ENCODE measurements around the gene VAPB. TPM values are rescaled to one million over a fixed set of nuclear protein-coding genes. Genes with fewer than 3 reads are reported as not detected.

The VAPB gene
- total RNA-seq, 1 experiment from 2014 or later = 51.1 TPM

DNA sequence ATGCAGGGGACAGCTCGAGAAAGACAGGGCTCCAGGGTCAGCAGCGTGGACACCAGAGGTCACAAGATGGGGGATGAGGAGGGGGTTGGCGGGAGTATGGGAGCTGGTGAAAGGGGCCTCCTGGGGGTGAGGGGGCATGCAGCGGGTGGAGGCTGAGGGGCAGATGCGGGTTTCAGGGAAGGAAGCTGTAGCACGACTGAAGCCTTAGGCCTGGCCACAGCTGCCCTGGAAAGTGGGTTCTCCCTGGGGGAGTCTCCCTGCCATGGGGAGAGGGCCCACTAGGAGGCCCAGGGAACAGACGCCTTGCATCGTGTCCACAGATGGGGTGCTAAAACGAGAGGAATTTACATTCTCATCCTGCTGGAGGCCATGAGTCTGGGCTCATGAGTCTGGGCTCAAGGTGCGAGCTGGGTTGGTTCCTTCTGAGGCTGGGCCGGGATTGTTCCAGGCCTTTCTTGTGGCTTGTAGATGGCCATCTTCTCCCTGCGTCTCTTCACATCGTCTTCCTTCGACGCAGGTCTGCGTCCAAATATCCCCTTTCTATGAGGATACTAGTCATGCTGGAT is 108.1 kb downstream of the VAPB start:
- no peak for ATAC-seq
- Histone ChIP-seq H4K20me1 (ENCODE audit: insufficient read depth) (no peaks in the 10 kb centered on the region), H3K27ac (ENCODE audit: low read depth, low read length) (no peak overlapping the region), H3K9me2 (ENCODE audit: insufficient read depth) (no peaks in the 10 kb centered on the region), H3K79me2 (ENCODE audit: insufficient read depth, low read length) (no peaks in the 10 kb centered on the region), H3K4me3 (replicated peaks in 1 of 2; ENCODE audit: low read depth in 1 of 2, low read length in 2 of 2) (no peak overlapping the region), H2AFZ (ENCODE audit: low read depth, low read length, poor library complexity, severe bottlenecking) (no peak overlapping the region), H3K9me3 (ENCODE audit: control insufficient read depth in 1 of 2, insufficient read depth in 1 of 2, low read depth in 1 of 2, low read length in 2 of 2) (no peaks in the 10 kb centered on the region), H3K4me1 (ENCODE audit: control insufficient read depth in 1 of 2, insufficient read depth in 2 of 2, low read length in 2 of 2) (no peaks in the 10 kb centered on the region), H3K36me3 (ENCODE audit: control insufficient read depth in 1 of 2, insufficient read depth in 2 of 2, low read length in 2 of 2) (no peaks in the 10 kb centered on the region), H3K4me2 (ENCODE audit: low read length) (no peak overlapping the region), H3K27me3 (ENCODE audit: insufficient read depth, low read length) (0 out of 2 replicates have a peak, but pooled peaks cover 3% of the 10 kb centered on the region), H3K9ac (ENCODE audit: low read length) (no peak overlapping the region)
- intact Hi-C loops (cut with micrococcal nuclease) = no loop called here
- BruUV-seq (replicated peaks) = no TSS peak
- RAD21 ChIA-PET (ENCODE audit: low non-redundant PET in 1 of 2, low total read pairs in 2 of 2, uncharacterized antibody in 2 of 2, unreplicated experiment in 2 of 2) = no interaction called here
- CTCF ChIA-PET = no interaction called here
- POLR2A ChIA-PET = no interaction called here
- TF ChIP-seq POLR2A (IDR thresholded peaks at IDR 0.05; ENCODE audit: borderline replicate concordance, extremely low read depth, insufficient read depth, insufficient read length) (no peak), SRF (IDR thresholded peaks at IDR 0.05; ENCODE audit: low read depth) (no peak), SIN3A (IDR thresholded peaks at IDR 0.05; ENCODE audit: low read depth) (no peak), EGR1 (IDR thresholded peaks at IDR 0.05; ENCODE audit: low read depth) (no peak), CEBPB (IDR thresholded peaks at IDR 0.05; ENCODE audit: low read depth) (no peak), JUND (IDR thresholded peaks at IDR 0.05) (no peak), EZH2 (IDR thresholded peaks at IDR 0.05) (no peak), SP1 (IDR thresholded peaks at IDR 0.05; ENCODE audit: low read depth) (no peak), ELF1 (IDR thresholded peaks at IDR 0.05; ENCODE audit: borderline replicate concordance, low read depth) (no peak), CBX3 (IDR thresholded peaks at IDR 0.05; ENCODE audit: low read depth) (no peak), FOSL1 (IDR thresholded peaks at IDR 0.05; ENCODE audit: low read depth) (no peak), YY1 (IDR thresholded peaks at IDR 0.05; ENCODE audit: extremely low read depth, insufficient replicate concordance, low read depth, low read length) (no peak), TCF7L2 (IDR thresholded peaks at IDR 0.05; ENCODE audit: borderline replicate concordance, extremely low read depth, insufficient read depth, insufficient read length) (no peak), EZH2phosphoT487 (IDR thresholded peaks at IDR 0.05; ENCODE audit: borderline replicate concordance) (no peak)
- TF ChIP-seq, protein P1, sequence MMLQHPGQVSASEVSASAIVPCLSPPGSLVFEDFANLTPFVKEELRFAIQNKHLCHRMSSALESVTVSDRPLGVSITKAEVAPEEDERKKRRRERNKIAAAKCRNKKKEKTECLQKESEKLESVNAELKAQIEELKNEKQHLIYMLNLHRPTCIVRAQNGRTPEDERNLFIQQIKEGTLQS (IDR thresholded peaks at IDR 0.05) = no peak
- TF ChIP-seq, protein P2, sequence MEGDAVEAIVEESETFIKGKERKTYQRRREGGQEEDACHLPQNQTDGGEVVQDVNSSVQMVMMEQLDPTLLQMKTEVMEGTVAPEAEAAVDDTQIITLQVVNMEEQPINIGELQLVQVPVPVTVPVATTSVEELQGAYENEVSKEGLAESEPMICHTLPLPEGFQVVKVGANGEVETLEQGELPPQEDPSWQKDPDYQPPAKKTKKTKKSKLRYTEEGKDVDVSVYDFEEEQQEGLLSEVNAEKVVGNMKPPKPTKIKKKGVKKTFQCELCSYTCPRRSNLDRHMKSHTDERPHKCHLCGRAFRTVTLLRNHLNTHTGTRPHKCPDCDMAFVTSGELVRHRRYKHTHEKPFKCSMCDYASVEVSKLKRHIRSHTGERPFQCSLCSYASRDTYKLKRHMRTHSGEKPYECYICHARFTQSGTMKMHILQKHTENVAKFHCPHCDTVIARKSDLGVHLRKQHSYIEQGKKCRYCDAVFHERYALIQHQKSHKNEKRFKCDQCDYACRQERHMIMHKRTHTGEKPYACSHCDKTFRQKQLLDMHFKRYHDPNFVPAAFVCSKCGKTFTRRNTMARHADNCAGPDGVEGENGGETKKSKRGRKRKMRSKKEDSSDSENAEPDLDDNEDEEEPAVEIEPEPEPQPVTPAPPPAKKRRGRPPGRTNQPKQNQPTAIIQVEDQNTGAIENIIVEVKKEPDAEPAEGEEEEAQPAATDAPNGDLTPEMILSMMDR (IDR thresholded peaks at IDR 0.05 in 2 of 3, conservative IDR thresholded peaks at IDR 0.05 in 1 of 3; ENCODE audit: borderline replicate concordance in 1 of 3, insufficient read depth in 1 of 3, low read depth in 2 of 3, low read length in 2 of 3) = no peak
- TF ChIP-seq, protein P3, sequence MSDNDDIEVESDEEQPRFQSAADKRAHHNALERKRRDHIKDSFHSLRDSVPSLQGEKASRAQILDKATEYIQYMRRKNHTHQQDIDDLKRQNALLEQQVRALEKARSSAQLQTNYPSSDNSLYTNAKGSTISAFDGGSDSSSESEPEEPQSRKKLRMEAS (IDR thresholded peaks at IDR 0.05) = no peak
- TF ChIP-seq, protein P4, sequence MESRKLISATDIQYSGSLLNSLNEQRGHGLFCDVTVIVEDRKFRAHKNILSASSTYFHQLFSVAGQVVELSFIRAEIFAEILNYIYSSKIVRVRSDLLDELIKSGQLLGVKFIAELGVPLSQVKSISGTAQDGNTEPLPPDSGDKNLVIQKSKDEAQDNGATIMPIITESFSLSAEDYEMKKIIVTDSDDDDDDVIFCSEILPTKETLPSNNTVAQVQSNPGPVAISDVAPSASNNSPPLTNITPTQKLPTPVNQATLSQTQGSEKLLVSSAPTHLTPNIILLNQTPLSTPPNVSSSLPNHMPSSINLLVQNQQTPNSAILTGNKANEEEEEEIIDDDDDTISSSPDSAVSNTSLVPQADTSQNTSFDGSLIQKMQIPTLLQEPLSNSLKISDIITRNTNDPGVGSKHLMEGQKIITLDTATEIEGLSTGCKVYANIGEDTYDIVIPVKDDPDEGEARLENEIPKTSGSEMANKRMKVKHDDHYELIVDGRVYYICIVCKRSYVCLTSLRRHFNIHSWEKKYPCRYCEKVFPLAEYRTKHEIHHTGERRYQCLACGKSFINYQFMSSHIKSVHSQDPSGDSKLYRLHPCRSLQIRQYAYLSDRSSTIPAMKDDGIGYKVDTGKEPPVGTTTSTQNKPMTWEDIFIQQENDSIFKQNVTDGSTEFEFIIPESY (IDR thresholded peaks at IDR 0.05; ENCODE audit: extremely low read depth, insufficient replicate concordance, low read length) = no peak
- TF ChIP-seq, protein P5, sequence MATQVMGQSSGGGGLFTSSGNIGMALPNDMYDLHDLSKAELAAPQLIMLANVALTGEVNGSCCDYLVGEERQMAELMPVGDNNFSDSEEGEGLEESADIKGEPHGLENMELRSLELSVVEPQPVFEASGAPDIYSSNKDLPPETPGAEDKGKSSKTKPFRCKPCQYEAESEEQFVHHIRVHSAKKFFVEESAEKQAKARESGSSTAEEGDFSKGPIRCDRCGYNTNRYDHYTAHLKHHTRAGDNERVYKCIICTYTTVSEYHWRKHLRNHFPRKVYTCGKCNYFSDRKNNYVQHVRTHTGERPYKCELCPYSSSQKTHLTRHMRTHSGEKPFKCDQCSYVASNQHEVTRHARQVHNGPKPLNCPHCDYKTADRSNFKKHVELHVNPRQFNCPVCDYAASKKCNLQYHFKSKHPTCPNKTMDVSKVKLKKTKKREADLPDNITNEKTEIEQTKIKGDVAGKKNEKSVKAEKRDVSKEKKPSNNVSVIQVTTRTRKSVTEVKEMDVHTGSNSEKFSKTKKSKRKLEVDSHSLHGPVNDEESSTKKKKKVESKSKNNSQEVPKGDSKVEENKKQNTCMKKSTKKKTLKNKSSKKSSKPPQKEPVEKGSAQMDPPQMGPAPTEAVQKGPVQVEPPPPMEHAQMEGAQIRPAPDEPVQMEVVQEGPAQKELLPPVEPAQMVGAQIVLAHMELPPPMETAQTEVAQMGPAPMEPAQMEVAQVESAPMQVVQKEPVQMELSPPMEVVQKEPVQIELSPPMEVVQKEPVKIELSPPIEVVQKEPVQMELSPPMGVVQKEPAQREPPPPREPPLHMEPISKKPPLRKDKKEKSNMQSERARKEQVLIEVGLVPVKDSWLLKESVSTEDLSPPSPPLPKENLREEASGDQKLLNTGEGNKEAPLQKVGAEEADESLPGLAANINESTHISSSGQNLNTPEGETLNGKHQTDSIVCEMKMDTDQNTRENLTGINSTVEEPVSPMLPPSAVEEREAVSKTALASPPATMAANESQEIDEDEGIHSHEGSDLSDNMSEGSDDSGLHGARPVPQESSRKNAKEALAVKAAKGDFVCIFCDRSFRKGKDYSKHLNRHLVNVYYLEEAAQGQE (IDR thresholded peaks at IDR 0.05; ENCODE audit: low read depth) = no peak
- DNase-seq (ENCODE audit: low read depth, low spot score) = no peak
